ENCODE data around the gene LRRTM3. TPM values are rescaled to one million over a fixed set of nuclear protein-coding genes. Genes with fewer than 3 reads are reported as not detected.

Gene LRRTM3
- total RNA-seq, 1 donor from 2014 or later: not detected

DNA sequence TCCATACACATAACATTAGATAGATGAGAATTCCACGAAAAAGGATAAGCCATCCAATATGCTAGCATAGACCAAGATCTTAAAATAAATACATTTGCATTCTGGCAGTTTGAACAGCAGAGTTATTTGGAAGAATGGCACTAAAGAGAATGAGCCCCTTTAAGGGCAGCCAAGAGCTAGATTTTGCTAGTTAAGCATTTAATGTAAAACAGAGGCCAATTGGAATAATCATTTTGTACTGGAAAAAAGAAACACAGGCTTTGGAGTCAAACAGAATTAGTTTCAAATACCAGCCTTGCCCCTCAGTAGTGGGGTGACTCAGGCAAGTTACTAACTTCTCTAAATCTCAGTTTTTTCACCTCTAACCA is 56.2 kb downstream of the LRRTM3 start:
- intact Hi-C loops (cut with DNase I): no loop called here
- H3K27ac ChIP-seq: no peak overlapping the region
- H3K4me1 ChIP-seq: no peaks in the 10 kb centered on the region
- no peaks in the 10 kb centered on the region for H3K9me3 ChIP-seq
- no peak for DNase-seq (ENCODE audit: low spot score in 2 of 2)
- no peaks in the 10 kb centered on the region for H3K27me3 ChIP-seq
- no peak overlapping the region for H3K4me3 ChIP-seq
- H3K36me3 ChIP-seq: no peaks in the 10 kb centered on the region
- TF ChIP-seq, protein P1, sequence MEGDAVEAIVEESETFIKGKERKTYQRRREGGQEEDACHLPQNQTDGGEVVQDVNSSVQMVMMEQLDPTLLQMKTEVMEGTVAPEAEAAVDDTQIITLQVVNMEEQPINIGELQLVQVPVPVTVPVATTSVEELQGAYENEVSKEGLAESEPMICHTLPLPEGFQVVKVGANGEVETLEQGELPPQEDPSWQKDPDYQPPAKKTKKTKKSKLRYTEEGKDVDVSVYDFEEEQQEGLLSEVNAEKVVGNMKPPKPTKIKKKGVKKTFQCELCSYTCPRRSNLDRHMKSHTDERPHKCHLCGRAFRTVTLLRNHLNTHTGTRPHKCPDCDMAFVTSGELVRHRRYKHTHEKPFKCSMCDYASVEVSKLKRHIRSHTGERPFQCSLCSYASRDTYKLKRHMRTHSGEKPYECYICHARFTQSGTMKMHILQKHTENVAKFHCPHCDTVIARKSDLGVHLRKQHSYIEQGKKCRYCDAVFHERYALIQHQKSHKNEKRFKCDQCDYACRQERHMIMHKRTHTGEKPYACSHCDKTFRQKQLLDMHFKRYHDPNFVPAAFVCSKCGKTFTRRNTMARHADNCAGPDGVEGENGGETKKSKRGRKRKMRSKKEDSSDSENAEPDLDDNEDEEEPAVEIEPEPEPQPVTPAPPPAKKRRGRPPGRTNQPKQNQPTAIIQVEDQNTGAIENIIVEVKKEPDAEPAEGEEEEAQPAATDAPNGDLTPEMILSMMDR (IDR thresholded peaks at IDR 0.05): no peak

DNA sequence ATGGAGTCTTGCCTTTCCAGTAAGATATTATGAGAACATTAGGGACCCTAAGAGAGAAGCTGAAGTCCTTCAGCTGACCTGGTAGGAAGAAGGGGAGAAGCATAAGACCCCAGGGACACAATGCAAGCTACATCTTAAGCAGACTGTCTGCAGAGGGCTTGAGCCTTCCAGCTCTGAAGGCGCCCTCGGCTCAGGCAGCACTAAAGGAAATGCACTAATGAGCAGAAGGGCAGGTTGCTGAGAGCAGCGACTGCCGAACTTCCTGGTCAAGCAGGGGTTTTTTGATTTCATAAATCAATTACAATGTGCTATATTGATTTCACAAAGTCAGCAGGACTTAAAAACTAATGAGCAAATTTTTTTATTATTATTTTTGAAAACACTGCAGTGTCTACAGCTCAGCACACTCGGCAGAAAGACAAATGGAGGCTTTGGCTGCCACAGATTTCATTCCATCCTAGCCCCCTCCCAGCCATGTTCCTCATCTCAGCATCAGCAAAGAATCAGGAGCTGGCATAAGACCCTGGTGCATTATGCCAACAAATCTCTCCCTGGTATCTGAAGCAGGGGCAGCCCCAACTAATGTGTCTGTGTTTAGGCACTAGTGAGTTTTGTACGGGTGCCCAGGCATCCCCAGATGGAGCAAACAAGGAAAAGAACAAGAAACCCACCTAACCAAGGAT is 57.1 kb downstream of the LRRTM3 start:
- intact Hi-C loops (cut with DNase I): no loop called here
- H3K27me3 ChIP-seq: no peaks in the 10 kb centered on the region
- H3K4me1 ChIP-seq: no peaks in the 10 kb centered on the region
- no peak overlapping the region for H3K4me3 ChIP-seq
- no peaks in the 10 kb centered on the region for H3K36me3 ChIP-seq
- no peak overlapping the region for H3K27ac ChIP-seq
- DNase-seq (ENCODE audit: low spot score in 2 of 2): no peak
- TF ChIP-seq, protein P1 (IDR thresholded peaks at IDR 0.05): no peak
- H3K9me3 ChIP-seq: no peaks in the 10 kb centered on the region

DNA sequence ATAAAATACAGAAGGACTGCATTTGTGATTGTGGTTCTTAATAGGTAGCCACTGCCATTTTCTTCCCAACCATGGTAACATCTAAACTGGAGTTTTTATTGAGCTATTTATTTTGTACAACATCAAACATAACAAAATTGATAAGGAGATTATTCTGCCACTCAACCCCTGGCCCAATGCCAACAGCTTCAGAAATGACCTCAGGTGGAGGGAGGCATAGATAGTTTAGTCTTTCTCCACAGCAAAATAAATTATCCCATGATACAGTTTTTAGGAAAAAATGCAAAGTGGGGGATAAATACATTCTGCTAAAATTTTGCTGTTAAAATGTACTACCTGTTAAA is 57.6 kb downstream of the LRRTM3 start:
- no peak for DNase-seq (ENCODE audit: low spot score in 2 of 2)
- no peaks in the 10 kb centered on the region for H3K9me3 ChIP-seq
- H3K4me1 ChIP-seq: no peaks in the 10 kb centered on the region
- intact Hi-C loops (cut with DNase I): no loop called here
- H3K4me3 ChIP-seq: no peak overlapping the region
- H3K27ac ChIP-seq: no peak overlapping the region
- TF ChIP-seq, protein P1 (IDR thresholded peaks at IDR 0.05): no peak
- no peaks in the 10 kb centered on the region for H3K36me3 ChIP-seq
- no peaks in the 10 kb centered on the region for H3K27me3 ChIP-seq

DNA sequence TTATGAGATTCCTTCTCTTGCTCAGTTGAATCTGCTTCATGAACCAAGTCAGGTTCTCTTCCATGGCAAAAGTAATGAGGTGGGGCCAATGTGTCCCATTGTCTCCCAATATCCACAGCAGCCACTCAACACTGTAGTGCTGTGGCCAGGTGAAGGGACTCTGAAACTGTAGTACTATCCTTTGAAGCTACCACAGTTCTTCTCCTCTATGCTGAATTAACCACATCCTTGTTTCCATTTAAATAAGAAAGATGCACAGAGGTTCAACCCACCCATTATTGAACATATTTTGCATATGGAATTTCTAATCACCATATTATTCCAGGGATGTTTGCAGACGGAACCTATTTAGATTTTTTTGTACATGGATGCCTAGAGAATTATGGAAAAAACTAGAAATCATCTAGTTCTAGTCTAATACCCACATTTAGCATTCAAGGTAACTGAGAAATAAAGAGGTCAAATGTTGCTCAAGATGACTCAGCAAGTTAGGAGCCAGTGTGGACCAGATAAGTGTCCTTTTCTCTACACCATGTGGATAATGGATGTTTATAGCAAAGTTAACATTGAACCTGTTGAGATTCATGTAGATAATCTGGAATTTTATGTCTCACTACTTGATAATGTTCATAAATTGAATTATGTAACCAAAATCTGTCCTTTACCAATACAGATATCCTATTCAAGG is 64.5 kb downstream of the LRRTM3 start:
- intact Hi-C loops (cut with DNase I): no loop called here
- H3K4me3 ChIP-seq: no peak overlapping the region
- TF ChIP-seq, protein P1 (IDR thresholded peaks at IDR 0.05): no peak
- no peaks in the 10 kb centered on the region for H3K4me1 ChIP-seq
- no peaks in the 10 kb centered on the region for H3K36me3 ChIP-seq
- no peak overlapping the region for H3K27ac ChIP-seq
- no peak for DNase-seq (ENCODE audit: low spot score in 2 of 2)
- H3K27me3 ChIP-seq: no peaks in the 10 kb centered on the region
- H3K9me3 ChIP-seq: no peaks in the 10 kb centered on the region

DNA sequence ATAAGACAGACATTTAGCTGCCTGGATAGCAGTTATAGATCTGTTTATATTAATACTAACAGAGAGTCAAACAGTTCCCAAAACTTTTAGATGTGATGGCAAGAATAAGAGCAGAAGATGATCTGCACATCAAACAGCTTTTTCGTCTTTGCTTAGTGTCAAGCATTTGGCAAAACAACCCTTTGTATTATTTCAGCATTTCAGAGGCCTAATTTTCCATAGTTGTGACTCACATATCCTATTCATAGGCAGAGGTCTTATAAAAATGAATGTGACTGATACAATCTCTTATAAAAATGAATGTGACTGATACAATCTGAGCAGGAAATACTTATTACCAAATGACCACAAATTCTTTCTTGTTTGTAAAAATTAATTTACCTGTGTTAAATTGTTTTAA is 71.2 kb downstream of the LRRTM3 start:
- H3K36me3 ChIP-seq: no peaks in the 10 kb centered on the region
- intact Hi-C loops (cut with DNase I): no loop called here
- no peak for DNase-seq (ENCODE audit: low spot score in 2 of 2)
- no peak overlapping the region for H3K4me3 ChIP-seq
- TF ChIP-seq, protein P1 (IDR thresholded peaks at IDR 0.05): no peak
- H3K27me3 ChIP-seq: no peaks in the 10 kb centered on the region
- H3K9me3 ChIP-seq: no peaks in the 10 kb centered on the region
- no peaks in the 10 kb centered on the region for H3K4me1 ChIP-seq
- no peak overlapping the region for H3K27ac ChIP-seq
